Measurements from ENCODE around the gene GMDS.
"Not testable (repeated sequence)": the region's sequence is repeated elsewhere in the genome, so short reads cannot be mapped to it uniquely, and the experiment has no call there.

- TF ChIP-seq CTCF (IDR thresholded peaks at IDR 0.05; ENCODE audit: low read depth, low read length); EZH2phosphoT487 (IDR thresholded peaks at IDR 0.05; ENCODE audit: low read depth): not testable (repeated sequence)
Measured at GRCh38 chr6:1690656-1691055, 554.7 kb downstream of the GMDS start.

Measured in OCI-LY3 (cell line).